ENCODE data around the gene ARHGAP30.
"Not testable (repeated sequence)": the region's sequence is repeated elsewhere in the genome, so short reads cannot be mapped to it uniquely, and the experiment has no call there.

The ARHGAP30 gene

GRCh38 chr1:161021165-161021969 is 48.3 kb downstream of the ARHGAP30 start:
- Histone ChIP-seq H3K4me3 (ENCODE audit: control insufficient read depth in 1 of 7, extremely low read depth in 1 of 7, insufficient read depth in 4 of 7, low read depth in 2 of 7, low read length in 6 of 7) (peak overlapping the region; percentile 71 to 96 (median 83)), H3K4me1 (ENCODE audit: control extremely low read depth in 1 of 4, control insufficient read depth in 4 of 4, insufficient read depth in 4 of 4, low read length in 3 of 4) (peaks cover 15 to 43% (median 34%) of the 10 kb centered on the region in 4 experiments), H3K27ac (ENCODE audit: insufficient read depth in 1 of 2, low read depth in 1 of 2, low read length in 2 of 2, poor library complexity in 1 of 2, severe bottlenecking in 2 of 2) (peak overlapping the region; percentile 25 to 74), H3K9me3 (ENCODE audit: control extremely low read depth in 1 of 5, control insufficient read depth in 4 of 5, insufficient read depth in 2 of 5, low read depth in 1 of 5, low read length in 4 of 5) (no peaks in the 10 kb centered on the region), H3K27me3 (replicated peaks in 2 of 5; ENCODE audit: control insufficient read depth in 4 of 5, insufficient read depth in 5 of 5, low read length in 4 of 5) (no peaks in the 10 kb centered on the region), H3K36me3 (ENCODE audit: control insufficient read depth in 4 of 4, insufficient read depth in 4 of 4, low read length in 3 of 4) (peaks cover 0 to 3% (median 0%) of the 10 kb centered on the region in 4 experiments)
- ChIA-PET POLR2A (interaction anchor here (0.6 to 1.6 kb wide), 8 partner anchors 8 to 144 kb away, joined by 3 to 6 read pairs (median 4); partner anchors contain the start of gene TSTD1), CTCF (interaction anchor here (0.5 to 4.9 kb wide), 19 partner anchors 10 to 96 kb away, joined by 3 to 78 read pairs (median 4); partner anchors contain the start of genes ARHGAP30, NECTIN4, NIT1 and PFDN2)
- WGBS (ENCODE audit: insufficient coverage): under 1% methylated on average over 21 of the region's 34 CpGs
- peak; percentile 78 to 92 (median 87) for DNase-seq

- Histone ChIP-seq H3K9me3 (ENCODE audit: control extremely low read depth in 1 of 5, control insufficient read depth in 4 of 5, insufficient read depth in 2 of 5, low read depth in 1 of 5, low read length in 4 of 5) (no peaks in the 10 kb centered on the region), H3K36me3 (ENCODE audit: control insufficient read depth in 4 of 4, insufficient read depth in 4 of 4, low read length in 3 of 4) (peaks cover 0 to 3% (median 0%) of the 10 kb centered on the region in 4 experiments), H3K4me3 (ENCODE audit: control insufficient read depth in 1 of 7, extremely low read depth in 1 of 7, insufficient read depth in 4 of 7, low read depth in 2 of 7, low read length in 6 of 7) (peak within 1 kb of the TSS; percentile 71 to 96 (median 83)), H3K27ac (ENCODE audit: insufficient read depth in 1 of 2, low read depth in 1 of 2, low read length in 2 of 2, poor library complexity in 1 of 2, severe bottlenecking in 2 of 2) (peak within 1 kb of the TSS; percentile 25 to 74), H3K4me1 (ENCODE audit: control extremely low read depth in 1 of 4, control insufficient read depth in 4 of 4, insufficient read depth in 4 of 4, low read length in 3 of 4) (peaks cover 15 to 43% (median 34%) of the 10 kb centered on the region in 4 experiments), H3K27me3 (replicated peaks in 2 of 5; ENCODE audit: control insufficient read depth in 4 of 5, insufficient read depth in 5 of 5, low read length in 4 of 5) (no peaks in the 10 kb centered on the region)
- ChIA-PET POLR2A (interaction anchor here (0.6 to 1.6 kb wide), 8 partner anchors 12 to 145 kb away, joined by 3 to 6 read pairs (median 4); partner anchors contain the start of gene TSTD1), CTCF (interaction anchor here (0.8 to 4.9 kb wide), 17 partner anchors 10 to 97 kb away, joined by 3 to 78 read pairs (median 4); partner anchors contain the start of genes ARHGAP30, NECTIN4, NIT1 and PFDN2)
- peak; percentile 39 to 72 (median 64) for DNase-seq
- WGBS (ENCODE audit: insufficient coverage): 0% methylated on average over 26 of the region's 36 CpGs
These were observed 49.1 kb downstream of the ARHGAP30 start, which contains the start of gene F11R for GRCh38 chr1:161020509-161021164. F11R (minus strand) TSS chr1:161021152; CDS start chr1:161021073, 79 bp downstream.

- Histone ChIP-seq H3K27ac (ENCODE audit: insufficient read depth in 1 of 2, low read depth in 1 of 2, low read length in 2 of 2, poor library complexity in 1 of 2, severe bottlenecking in 2 of 2) (peak overlapping the region in 1 of 2 experiments; percentile 74), H3K9me3 (ENCODE audit: control extremely low read depth in 1 of 5, control insufficient read depth in 4 of 5, insufficient read depth in 2 of 5, low read depth in 1 of 5, low read length in 4 of 5) (no peaks in the 10 kb centered on the region), H3K36me3 (ENCODE audit: control insufficient read depth in 4 of 4, insufficient read depth in 4 of 4, low read length in 3 of 4) (no peaks in the 10 kb centered on the region), H3K27me3 (replicated peaks in 2 of 5; ENCODE audit: control insufficient read depth in 4 of 5, insufficient read depth in 5 of 5, low read length in 4 of 5) (no peaks in the 10 kb centered on the region), H3K4me3 (ENCODE audit: control insufficient read depth in 1 of 7, extremely low read depth in 1 of 7, insufficient read depth in 4 of 7, low read depth in 2 of 7, low read length in 6 of 7) (peak overlapping the region; percentile 71 to 96 (median 83)), H3K4me1 (ENCODE audit: control extremely low read depth in 1 of 4, control insufficient read depth in 4 of 4, insufficient read depth in 4 of 4, low read length in 3 of 4) (peaks cover 15 to 43% (median 34%) of the 10 kb centered on the region in 4 experiments)
- 0% methylated on average over 5 of the region's 10 CpGs for WGBS (ENCODE audit: insufficient coverage)
- peak in 1 of 3 donors; percentile 33 for DNase-seq
- CTCF ChIA-PET: interaction anchor here (0.6 to 4.9 kb wide), 13 partner anchors 9 to 176 kb away, joined by 3 to 78 read pairs (median 4); partner anchors contain the start of genes ARHGAP30, NECTIN4, NIT1 and PFDN2
- POLR2A ChIA-PET: interaction anchor here (0.6 to 1.6 kb wide), 6 partner anchors 19 to 176 kb away, joined by 3 to 6 read pairs (median 4); partner anchors contain the start of gene TSTD1
These were observed 49.8 kb downstream of the ARHGAP30 start for GRCh38 chr1:161019751-161020495.

- DNase-seq; H3K27ac ChIP-seq (ENCODE audit: insufficient read depth in 1 of 2, low read depth in 1 of 2, low read length in 2 of 2, poor library complexity in 1 of 2, severe bottlenecking in 2 of 2); H3K9me3 ChIP-seq (ENCODE audit: control extremely low read depth in 1 of 5, control insufficient read depth in 4 of 5, insufficient read depth in 2 of 5, low read depth in 1 of 5, low read length in 4 of 5); H3K36me3 ChIP-seq (ENCODE audit: control insufficient read depth in 4 of 4, insufficient read depth in 4 of 4, low read length in 3 of 4); H3K27me3 ChIP-seq (replicated peaks in 2 of 5; ENCODE audit: control insufficient read depth in 4 of 5, insufficient read depth in 5 of 5, low read length in 4 of 5): not testable (repeated sequence)
- peaks cover 17 to 47% (median 39%) of the 10 kb centered on the region in 4 experiments for H3K4me1 ChIP-seq (ENCODE audit: control extremely low read depth in 1 of 4, control insufficient read depth in 4 of 4, insufficient read depth in 4 of 4, low read length in 3 of 4)
- H3K4me3 ChIP-seq (ENCODE audit: control insufficient read depth in 1 of 7, extremely low read depth in 1 of 7, insufficient read depth in 4 of 7, low read depth in 2 of 7, low read length in 6 of 7): peak overlapping the region in 5 of 7 experiments; percentile 73 to 96 (median 84)
- CTCF ChIA-PET: interaction anchor here (0.6 to 4.9 kb wide), 6 partner anchors 21 to 294 kb away, joined by 3 to 78 read pairs (median 4); partner anchors contain the start of gene USF1
- POLR2A ChIA-PET: interaction anchor here (0.6 to 1.0 kb wide), 2 partner anchors 19 to 177 kb away, joined by 3 read pairs; partner anchors contain the start of gene TSTD1
- 63% methylated on average over 9 of the region's 15 CpGs for WGBS (ENCODE audit: insufficient coverage)
These were observed 50.5 kb downstream of the ARHGAP30 start for GRCh38 chr1:161019111-161019660.

GRCh38 chr1:161018631-161018930 is 51.1 kb downstream of the ARHGAP30 start:
- CTCF ChIA-PET: interaction anchor here (0.6 to 4.9 kb wide), 10 partner anchors 10 to 293 kb away, joined by 3 to 78 read pairs (median 3); partner anchors contain the start of gene USF1
- Histone ChIP-seq H3K27me3 (replicated peaks in 2 of 5; ENCODE audit: control insufficient read depth in 4 of 5, insufficient read depth in 5 of 5, low read length in 4 of 5) (no peaks in the 10 kb centered on the region), H3K27ac (ENCODE audit: insufficient read depth in 1 of 2, low read depth in 1 of 2, low read length in 2 of 2, poor library complexity in 1 of 2, severe bottlenecking in 2 of 2) (no peak overlapping the region), H3K4me3 (ENCODE audit: control insufficient read depth in 1 of 7, extremely low read depth in 1 of 7, insufficient read depth in 4 of 7, low read depth in 2 of 7, low read length in 6 of 7) (peak overlapping the region in 3 of 7 experiments; percentile 3 to 40 (median 19)), H3K36me3 (ENCODE audit: control insufficient read depth in 4 of 4, insufficient read depth in 4 of 4, low read length in 3 of 4) (no peaks in the 10 kb centered on the region), H3K4me1 (ENCODE audit: control extremely low read depth in 1 of 4, control insufficient read depth in 4 of 4, insufficient read depth in 4 of 4, low read length in 3 of 4) (peaks cover 18 to 53% (median 44%) of the 10 kb centered on the region in 4 experiments), H3K9me3 (ENCODE audit: control extremely low read depth in 1 of 5, control insufficient read depth in 4 of 5, insufficient read depth in 2 of 5, low read depth in 1 of 5, low read length in 4 of 5) (no peaks in the 10 kb centered on the region)
- DNase-seq: no peak
- POLR2A ChIA-PET: interaction anchor here (1.0 kb wide), 1 partner anchor 20 kb away, joined by 3 read pairs; the partner anchor contains the start of gene TSTD1
- WGBS (ENCODE audit: insufficient coverage): no CpG with 5 or more reads among the region's 1 CpG

Data from common myeloid progenitor, CD34-positive (primary cell).